ENCODE measurements around the gene S100A7A. TPM values are rescaled to one million over a fixed set of nuclear protein-coding genes. Genes with fewer than 3 reads are reported as not detected.
A peak's percentile ranks its signal among the peaks of the same experiment; 100 is the strongest.
"Not testable (repeated sequence)": the region's sequence is repeated elsewhere in the genome, so short reads cannot be mapped to it uniquely, and the experiment has no call there.

S100A7A gene
- total RNA-seq, 2 experiments from 2014 or later = not detected

DNA sequence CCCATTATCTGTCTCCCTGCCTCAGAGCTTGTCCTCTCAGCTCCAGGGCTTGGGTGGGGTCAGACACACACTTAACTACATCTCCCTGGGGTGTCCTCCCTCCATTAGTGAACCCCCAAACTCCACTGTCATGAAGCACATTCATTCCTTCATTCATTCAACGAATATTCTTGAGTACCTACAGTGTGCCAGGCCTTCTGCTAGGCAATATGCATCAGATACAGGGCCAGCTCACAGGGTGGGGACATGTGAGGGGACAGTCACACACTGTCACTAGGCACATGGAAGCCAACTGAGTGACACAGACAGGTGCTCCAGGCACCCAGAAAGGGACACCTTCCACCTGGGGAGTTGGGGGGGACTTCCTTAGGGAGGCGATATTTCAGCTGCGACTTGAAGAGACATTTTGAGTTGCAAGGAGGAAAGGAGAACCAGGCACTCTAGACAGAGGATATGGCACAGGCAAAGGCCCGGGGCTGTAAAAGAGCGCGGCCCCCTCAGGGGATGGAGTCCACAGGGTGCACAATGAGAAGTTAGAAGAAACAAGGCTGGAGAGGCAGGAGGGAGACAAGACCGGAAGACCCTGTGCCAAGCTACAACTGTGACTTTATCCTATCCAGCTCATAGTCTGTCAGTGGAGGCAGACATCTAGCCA lies 16.8 kb upstream of the S100A7A start:
- H3K4me3 Mint-ChIP-seq = no peak overlapping the region
- POLR2A ChIA-PET = no interaction called here
- peaks cover 9% of the 10 kb centered on the region for H3K27me3 Mint-ChIP-seq
- H3K9me3 Mint-ChIP-seq = no peaks in the 10 kb centered on the region
- ATAC-seq (ENCODE audit: low read depth) (no peak), DNase-seq (no peak)
- H3K27ac Mint-ChIP-seq = no peak overlapping the region
- H3K36me3 Mint-ChIP-seq = no peaks in the 10 kb centered on the region
- peaks cover under 1% of the 10 kb centered on the region for H3K4me1 Mint-ChIP-seq

DNA sequence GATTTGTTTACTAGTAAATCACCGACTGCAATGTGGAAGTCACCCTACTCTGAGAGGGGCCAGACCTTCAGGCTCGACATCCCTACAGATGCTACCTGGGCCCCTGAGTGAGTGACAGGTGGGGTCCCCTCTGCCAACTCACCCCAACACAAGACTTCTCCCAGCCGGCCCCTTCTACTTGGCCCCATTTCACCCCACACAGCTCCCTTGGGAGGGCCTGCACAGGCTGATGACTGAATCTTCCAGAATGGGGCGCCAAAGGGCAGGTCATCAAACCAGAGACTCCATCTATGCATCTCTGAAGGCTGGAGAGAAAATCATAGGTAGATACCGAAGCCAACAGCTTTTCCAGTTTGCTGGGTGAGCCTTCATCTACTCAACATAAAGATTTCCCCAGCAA lies 16.1 kb upstream of the S100A7A start:
- H3K27me3 Mint-ChIP-seq = peaks cover 11% of the 10 kb centered on the region
- no peak for ATAC-seq (ENCODE audit: low read depth)
- H3K4me3 Mint-ChIP-seq = no peak overlapping the region
- H3K4me1 Mint-ChIP-seq = peaks cover 3% of the 10 kb centered on the region
- POLR2A ChIA-PET = no interaction called here
- H3K36me3 Mint-ChIP-seq = no peaks in the 10 kb centered on the region
- no peak for DNase-seq
- H3K9me3 Mint-ChIP-seq = no peaks in the 10 kb centered on the region
- H3K27ac Mint-ChIP-seq = no peak overlapping the region

DNA sequence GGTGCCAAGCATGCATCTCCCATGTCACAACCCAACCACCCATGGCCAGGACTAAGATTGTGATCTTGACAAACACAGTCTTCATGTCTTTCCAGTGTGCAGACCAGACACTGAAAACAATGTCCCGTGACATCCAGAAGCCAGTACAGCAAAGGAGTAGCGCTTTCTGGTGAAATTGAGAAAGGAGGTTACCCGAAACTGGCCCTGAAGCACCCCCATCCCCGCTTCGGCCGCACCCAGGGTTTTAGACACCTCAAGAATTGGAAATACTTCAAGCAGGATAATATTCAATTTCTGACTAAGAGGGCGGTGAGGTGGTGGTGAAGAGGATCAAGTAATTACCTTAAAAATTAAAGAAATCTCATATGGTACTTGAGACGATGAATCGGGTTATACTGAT lies 14.9 kb upstream of the S100A7A start:
- no peaks in the 10 kb centered on the region for H3K9me3 Mint-ChIP-seq
- POLR2A ChIA-PET = no interaction called here
- no peak for DNase-seq
- H3K4me3 Mint-ChIP-seq = no peak overlapping the region
- peaks cover 5% of the 10 kb centered on the region for H3K27me3 Mint-ChIP-seq
- no peak overlapping the region for H3K27ac Mint-ChIP-seq
- no peaks in the 10 kb centered on the region for H3K36me3 Mint-ChIP-seq
- peaks cover 3% of the 10 kb centered on the region for H3K4me1 Mint-ChIP-seq
- no peak for ATAC-seq (ENCODE audit: low read depth)

GRCh38 chr1:153402226-153402625 lies 14.1 kb upstream of the S100A7A start:
- Mint-ChIP-seq H3K27ac (no peak overlapping the region), H3K9me3 (no peaks in the 10 kb centered on the region), H3K36me3 (no peaks in the 10 kb centered on the region), H3K27me3 (peaks cover 5% of the 10 kb centered on the region), H3K4me1 (peaks cover 3% of the 10 kb centered on the region), H3K4me3 (no peak overlapping the region)
- POLR2A ChIA-PET = no interaction called here
- ATAC-seq (ENCODE audit: low read depth) = no peak
- no peak for DNase-seq

DNA sequence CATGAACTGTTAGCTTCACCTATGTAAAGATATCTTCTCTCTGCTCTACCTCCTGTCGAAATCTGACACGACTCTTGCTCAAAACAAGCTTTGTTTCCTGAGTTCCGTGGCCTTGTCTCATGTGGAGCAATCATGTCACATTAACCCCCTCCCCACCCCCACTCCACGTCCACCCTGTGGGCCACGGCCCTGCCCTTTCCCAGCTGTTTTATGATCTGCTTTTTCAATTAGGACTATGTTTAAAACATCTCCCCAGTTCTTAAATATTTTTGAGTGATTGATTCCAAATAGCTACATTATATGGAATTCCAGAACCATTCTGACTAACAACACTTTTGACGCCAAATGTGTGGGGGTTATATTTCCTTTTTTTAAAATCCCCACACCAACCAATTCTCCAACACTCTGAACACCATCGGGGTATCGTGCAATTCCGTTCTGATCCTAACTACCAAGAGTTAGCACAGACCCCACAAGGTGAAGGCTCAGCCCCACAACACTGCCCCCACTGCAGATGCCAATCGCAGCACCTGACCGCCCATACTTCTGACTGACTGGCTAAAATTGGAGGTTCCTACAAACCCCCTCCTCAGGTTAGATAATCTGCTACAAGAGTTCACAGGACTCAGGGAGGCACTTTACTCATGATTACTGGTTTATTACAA lies 12.8 kb upstream of the S100A7A start:
- DNase-seq (no peak), ATAC-seq (ENCODE audit: low read depth) (no peak)
- Mint-ChIP-seq H3K36me3 (no peaks in the 10 kb centered on the region), H3K9me3 (no peaks in the 10 kb centered on the region), H3K4me3 (no peak overlapping the region), H3K27ac (no peak overlapping the region), H3K27me3 (peaks cover 7% of the 10 kb centered on the region), H3K4me1 (peaks cover 3% of the 10 kb centered on the region)
- POLR2A ChIA-PET = no interaction called here

DNA sequence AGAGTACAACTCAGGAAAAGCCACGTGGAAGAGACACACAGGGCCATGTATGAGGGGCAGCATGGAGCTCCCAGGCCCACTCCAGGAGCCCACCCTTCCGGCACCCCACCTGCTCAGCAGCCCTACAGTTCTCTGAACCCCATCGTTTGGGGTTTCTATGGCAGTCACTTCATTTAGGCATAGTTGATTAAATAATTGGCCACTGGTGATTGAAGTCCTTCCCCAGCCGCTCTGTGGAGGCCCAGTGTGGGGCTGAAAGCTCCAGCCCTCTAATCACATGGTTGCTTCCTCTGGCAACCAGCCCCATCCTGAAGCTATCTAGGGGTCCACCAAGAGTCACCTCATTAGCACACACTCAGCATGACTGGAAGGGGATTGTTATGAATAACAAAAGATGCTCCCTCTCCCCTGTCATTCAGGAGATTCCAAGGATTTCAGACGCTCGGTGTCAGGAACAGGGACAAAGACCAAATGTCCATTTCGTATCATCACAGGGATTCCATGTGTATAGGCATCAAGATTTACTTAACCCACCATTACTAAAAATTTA lies 12.2 kb upstream of the S100A7A start:
- no peaks in the 10 kb centered on the region for H3K36me3 Mint-ChIP-seq
- POLR2A ChIA-PET = no interaction called here
- H3K4me1 Mint-ChIP-seq = peaks cover 3% of the 10 kb centered on the region
- peaks cover 10% of the 10 kb centered on the region for H3K27me3 Mint-ChIP-seq
- ATAC-seq (ENCODE audit: low read depth) (no peak), DNase-seq (no peak)
- H3K9me3 Mint-ChIP-seq = no peaks in the 10 kb centered on the region
- no peak overlapping the region for H3K27ac Mint-ChIP-seq
- H3K4me3 Mint-ChIP-seq = no peak overlapping the region

DNA sequence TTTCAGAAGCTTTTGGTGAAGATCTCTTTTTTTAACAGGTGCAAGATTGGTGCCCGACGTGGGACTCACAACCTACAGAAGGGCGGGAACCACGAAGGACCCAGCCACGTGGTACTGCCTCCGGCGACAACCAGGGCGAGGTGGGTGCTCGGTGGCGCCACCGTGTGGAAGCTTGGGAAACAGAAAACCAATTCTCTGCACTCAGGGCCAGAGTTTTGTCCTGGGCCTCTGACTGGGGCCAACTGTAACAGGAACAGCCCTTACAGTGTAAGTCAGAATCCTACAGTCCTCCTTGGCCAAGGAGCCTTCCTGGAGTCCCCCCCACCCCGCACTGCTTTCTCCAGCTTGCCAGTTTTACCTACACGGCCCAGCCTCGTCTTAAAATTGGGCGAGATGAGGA lies 11.6 kb upstream of the S100A7A start:
- Mint-ChIP-seq H3K27ac (no peak overlapping the region), H3K4me1 (peaks cover 3% of the 10 kb centered on the region), H3K36me3 (no peaks in the 10 kb centered on the region), H3K9me3 (no peaks in the 10 kb centered on the region), H3K4me3 (no peak overlapping the region), H3K27me3 (peaks cover 16% of the 10 kb centered on the region)
- DNase-seq = peak; percentile 58
- no peak for ATAC-seq (ENCODE audit: low read depth)
- POLR2A ChIA-PET = no interaction called here

DNA sequence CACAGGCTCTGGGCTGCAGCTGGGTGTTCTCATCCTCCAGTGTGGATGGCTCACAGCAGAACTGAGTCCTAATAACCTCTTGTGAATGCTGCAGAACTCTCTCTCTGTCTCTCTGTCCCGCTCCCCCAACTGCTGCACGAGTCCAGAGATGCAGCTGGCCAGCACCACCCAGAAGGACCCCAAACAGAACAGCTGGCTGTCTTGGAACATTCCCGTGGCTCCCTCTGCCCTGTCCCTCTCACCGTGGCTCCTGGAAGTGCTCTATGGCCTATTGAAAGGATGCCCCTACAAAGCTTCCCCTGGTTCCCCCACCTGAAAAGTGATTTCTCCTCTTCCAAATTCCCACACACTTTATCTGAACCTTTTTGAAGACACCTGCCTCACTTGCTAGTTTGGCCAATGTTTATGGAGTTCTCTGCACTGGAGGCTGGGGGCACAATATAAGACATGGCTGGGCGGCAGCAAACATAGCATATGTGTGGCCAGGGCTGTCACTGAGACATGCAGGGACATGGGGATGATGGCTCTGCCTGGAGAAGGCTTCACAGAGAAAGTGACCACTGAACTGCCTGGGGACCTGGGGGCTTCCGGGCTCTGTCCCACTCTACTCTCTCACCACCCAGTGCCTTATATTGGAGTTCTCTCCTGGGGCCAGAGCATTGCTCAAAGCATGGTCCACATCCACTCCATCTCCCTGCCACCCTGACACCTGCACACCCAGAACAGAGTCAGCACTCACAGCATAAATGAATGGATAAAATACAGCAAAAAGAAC lies 10.3 kb upstream of the S100A7A start:
- H3K9me3 Mint-ChIP-seq; H3K4me1 Mint-ChIP-seq; DNase-seq; ATAC-seq (ENCODE audit: low read depth); H3K27ac Mint-ChIP-seq; H3K36me3 Mint-ChIP-seq; POLR2A ChIA-PET; H3K4me3 Mint-ChIP-seq: not testable (repeated sequence)
- peaks cover 19% of the 10 kb centered on the region for H3K27me3 Mint-ChIP-seq

GRCh38 chr1:153407274-153407673 lies 9.0 kb upstream of the S100A7A start:
- H3K9me3 Mint-ChIP-seq; H3K4me1 Mint-ChIP-seq; DNase-seq; H3K36me3 Mint-ChIP-seq; H3K27ac Mint-ChIP-seq; POLR2A ChIA-PET; ATAC-seq (ENCODE audit: low read depth); H3K4me3 Mint-ChIP-seq: not testable (repeated sequence)
- H3K27me3 Mint-ChIP-seq = peaks cover 19% of the 10 kb centered on the region

- H3K36me3 Mint-ChIP-seq; DNase-seq; H3K4me3 Mint-ChIP-seq; POLR2A ChIA-PET; H3K27ac Mint-ChIP-seq; H3K4me1 Mint-ChIP-seq; H3K9me3 Mint-ChIP-seq; ATAC-seq (ENCODE audit: low read depth): not testable (repeated sequence)
- peaks cover 13% of the 10 kb centered on the region for H3K27me3 Mint-ChIP-seq
Observed at GRCh38 chr1:153413961-153414360, 2.4 kb upstream of the S100A7A start.

- H3K4me3 Mint-ChIP-seq = no peak overlapping the region
- H3K36me3 Mint-ChIP-seq = no peaks in the 10 kb centered on the region
- peaks cover 2% of the 10 kb centered on the region for H3K9me3 Mint-ChIP-seq
- DNase-seq (no peak), ATAC-seq (ENCODE audit: low read depth) (no peak)
- no peaks in the 10 kb centered on the region for H3K4me1 Mint-ChIP-seq
- H3K27ac Mint-ChIP-seq = no peak overlapping the region
- POLR2A ChIA-PET = no interaction called here
- peaks cover 2% of the 10 kb centered on the region for H3K27me3 Mint-ChIP-seq
Observed at GRCh38 chr1:153417136-153417888, 992 bp downstream of the S100A7A start.

DNA sequence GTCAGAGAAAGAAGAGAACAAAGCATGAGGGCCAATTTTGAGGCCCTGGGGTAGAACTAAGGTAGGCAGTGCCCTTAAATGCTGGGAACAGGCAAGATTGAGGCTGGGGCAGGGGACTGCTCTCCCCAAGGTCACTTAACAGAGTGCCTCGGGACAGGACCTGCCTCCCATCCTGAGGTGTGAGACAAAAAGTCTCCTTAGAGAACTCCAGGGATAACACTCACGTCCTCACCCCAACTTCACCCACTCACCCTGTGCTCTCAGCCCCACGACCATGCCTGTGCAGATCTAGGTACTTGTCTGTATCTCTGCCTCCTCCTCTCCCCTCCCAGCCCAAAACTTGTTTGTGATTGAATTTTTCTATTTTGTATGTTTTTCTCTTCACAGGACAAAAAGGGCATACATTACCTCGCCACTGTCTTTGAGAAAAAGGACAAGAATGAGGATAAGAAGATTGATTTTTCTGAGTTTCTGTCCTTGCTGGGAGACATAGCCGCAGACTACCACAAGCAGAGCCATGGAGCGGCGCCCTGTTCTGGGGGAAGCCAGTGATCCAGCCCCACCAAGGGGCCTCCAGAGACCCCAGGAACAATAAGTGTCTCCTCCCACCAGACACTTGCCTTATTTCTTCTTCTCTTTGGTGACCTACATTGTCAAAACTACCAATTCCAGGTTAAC lies 2.6 kb downstream of the S100A7A start:
- H3K4me3 Mint-ChIP-seq; POLR2A ChIA-PET; H3K27ac Mint-ChIP-seq; H3K27me3 Mint-ChIP-seq; H3K4me1 Mint-ChIP-seq; H3K36me3 Mint-ChIP-seq; ATAC-seq (ENCODE audit: low read depth); DNase-seq; H3K9me3 Mint-ChIP-seq: not testable (repeated sequence)

DNA sequence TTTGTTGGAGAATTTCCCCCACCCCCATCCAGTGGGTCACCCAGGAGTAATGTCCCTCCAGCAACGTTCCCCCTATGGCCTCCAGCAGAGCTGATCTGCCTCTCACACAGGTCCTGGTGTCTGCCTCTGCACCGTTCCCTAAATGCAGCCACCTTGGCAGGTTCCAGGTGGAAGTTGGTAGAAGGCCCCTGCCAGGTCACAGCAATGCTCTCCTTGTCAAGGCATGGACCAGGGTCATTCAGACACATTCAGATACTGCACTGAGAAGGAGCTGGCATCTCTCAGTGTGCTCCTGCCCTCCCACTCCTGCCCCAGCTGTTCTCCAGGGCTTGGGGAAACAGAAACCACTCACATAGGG lies 3.1 kb downstream of the S100A7A start:
- H3K4me1 Mint-ChIP-seq; ATAC-seq (ENCODE audit: low read depth); H3K27me3 Mint-ChIP-seq; H3K4me3 Mint-ChIP-seq; H3K36me3 Mint-ChIP-seq; POLR2A ChIA-PET; DNase-seq; H3K9me3 Mint-ChIP-seq; H3K27ac Mint-ChIP-seq: not testable (repeated sequence)

Data from activated naive CD8-positive, alpha-beta T cell treated with anti-CD3 and anti-CD28 coated beads, Interleukin-2, amount 10 ng/mL, durations not matched to agents 7 days and 5 days (primary cell).